GM19395 (cell line): ENCODE results near the gene SMOC2.
"Not testable (repeated sequence)": the region's sequence is repeated elsewhere in the genome, so short reads cannot be mapped to it uniquely, and the experiment has no call there.

ENCODE experiments used
- ATAC-seq: cut with Tn5 transposase; IDR thresholded peaks from one replicate; pipeline ENCODE4 v1.9.1; 2021; ENCODE audit warnings: mild to moderate bottlenecking, moderate library complexity; ENCODE audit not compliant: unreplicated experiment

Gene SMOC2

DNA sequence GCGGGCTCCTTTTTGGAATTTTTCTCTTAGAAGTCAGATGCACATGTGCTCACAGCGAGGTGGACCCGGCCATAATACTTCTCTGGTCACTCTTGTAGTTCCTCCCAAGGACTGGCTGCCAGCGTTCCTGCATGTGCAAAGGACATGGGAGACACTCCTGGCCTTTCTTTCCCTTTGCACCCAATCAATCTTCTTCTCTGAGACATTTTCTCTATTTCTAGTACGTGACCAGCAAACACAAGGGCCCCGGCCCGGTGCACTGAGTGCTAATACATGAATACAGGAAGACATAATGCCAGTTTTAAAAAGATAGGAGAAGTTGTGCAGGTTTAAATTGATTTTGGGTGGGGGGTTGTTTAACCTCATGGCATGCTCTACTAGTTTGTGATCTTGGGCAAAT is 233.6 kb downstream of the SMOC2 start:
- ATAC-seq, result no peak

DNA sequence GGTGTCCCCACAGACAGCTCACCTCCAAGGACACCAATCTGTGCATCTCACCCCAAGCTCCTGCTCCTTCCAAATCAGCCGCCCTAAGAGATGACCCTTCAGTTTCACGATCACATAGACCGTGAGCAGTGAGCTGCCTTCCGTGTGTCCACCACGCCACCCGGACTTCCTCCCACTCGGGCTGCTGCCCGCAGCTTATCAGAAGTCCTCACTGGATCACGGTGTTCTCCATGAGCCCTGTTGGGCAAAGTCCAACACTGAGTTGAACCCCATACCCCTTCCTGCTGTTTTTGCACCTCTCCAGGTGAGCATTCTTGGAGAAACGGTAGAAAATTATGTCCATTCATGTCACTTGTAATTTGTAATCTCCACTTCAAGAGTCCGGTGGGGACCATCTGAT is 234.4 kb downstream of the SMOC2 start:
- ATAC-seq, result no peak

DNA sequence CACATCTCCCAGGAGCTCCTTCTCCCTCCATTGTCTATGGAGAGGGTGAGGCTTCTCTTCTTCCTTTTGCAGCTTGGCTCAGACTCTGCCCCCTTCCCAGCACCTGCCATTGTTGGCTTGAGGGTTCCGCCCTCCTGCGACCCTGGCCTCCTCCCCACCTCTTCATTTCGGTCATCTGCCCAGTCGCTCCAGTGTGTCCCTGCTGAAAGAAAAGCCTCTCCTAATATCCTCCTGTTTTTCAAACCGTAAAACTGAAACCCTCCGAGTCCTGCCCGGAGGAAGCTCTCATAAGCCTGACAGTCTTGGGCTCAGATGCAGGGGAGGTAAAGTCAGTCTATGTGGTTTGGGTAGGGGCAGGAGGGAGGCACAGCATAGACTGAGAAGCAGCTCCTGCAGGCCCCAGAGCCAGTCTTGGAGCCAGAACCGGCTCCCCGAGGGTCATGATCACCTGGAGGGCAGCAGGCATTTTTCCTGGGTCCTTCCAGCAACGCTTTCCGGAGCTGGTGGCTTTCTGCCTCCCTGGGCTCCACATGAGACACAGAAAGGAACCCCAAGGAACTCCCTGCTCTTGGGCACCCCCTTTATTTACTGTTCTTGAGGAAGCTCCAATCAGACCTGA is 235.1 kb downstream of the SMOC2 start:
- ATAC-seq, result no peak

DNA sequence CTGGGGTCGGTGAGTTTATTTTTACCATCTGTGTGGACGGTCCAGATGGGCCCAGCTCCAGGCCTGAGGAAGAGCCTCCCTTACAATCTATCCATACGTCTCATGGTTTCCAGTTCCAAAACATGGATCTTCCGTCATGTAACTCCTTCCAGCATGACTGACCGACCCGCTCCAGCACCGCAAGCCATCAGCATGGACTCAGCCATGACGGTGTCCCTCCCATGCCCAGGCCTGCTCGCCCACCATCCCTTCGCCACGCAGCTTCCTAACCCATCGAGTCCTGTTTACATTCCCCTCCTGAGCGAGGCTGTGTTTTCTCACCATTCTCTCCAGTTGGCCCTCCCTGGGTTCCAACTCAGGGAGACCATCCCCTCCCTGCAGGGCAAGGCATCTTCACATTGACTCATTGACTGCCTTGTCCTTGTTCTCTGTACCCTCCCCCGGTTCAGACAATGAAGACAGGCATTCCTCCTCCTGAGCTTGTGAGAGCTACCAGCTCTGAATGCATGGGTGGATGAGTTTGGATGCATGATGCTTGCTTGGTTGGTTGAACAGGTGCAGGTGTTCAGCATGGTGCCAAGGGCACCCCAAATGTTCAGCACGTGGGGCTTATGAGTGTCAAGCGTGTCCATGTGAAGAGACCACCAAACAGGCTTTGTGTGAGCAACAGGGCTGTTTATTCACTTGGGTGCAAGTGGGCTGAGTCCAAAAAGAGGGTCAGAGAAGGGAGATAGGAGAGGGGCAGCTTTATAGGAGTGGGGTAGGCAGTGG is 235.8 kb downstream of the SMOC2 start:
- ATAC-seq, result no peak

DNA sequence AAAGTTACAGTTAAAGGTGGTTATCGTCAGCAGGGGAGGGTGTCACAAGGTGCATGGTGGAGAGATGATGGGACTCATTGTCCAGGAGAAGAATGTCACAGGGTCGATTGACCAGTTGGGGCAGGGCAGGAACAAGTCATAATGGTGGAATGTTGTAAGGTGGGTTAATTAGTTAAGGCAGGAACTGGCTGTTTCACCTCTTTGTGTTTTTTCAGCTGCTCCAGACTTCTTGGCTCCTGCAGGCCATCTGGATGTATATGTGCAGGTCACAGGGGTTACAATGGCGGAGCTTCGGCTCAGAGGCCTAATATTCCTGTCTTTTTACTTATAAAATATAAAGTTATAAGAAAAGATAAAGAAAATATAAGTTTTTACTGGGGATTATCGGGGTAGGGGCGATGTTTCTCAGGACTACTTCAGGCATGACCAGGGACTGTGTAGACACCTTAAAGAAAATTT is 236.4 kb downstream of the SMOC2 start:
- not testable (repeated sequence) for ATAC-seq

DNA sequence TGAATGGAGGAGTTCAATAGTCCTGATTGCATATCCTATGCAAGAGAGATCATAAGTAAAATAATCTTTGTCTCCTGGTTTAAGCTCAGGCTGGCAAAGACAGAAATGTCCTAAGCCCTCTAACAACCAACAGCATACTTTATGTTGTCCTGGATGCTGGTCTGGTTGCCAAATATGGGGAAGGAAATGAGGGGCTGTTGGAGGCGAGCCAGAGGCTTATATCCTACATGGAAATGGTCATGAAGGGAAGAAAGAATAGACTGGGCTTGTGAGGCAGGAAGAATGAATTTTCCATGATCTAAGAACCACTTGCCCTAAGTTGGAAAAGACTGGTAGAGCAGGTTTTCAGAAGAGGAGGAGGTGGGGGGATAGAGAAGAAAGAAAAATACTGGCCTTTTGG is 237.1 kb downstream of the SMOC2 start:
- no peak for ATAC-seq

DNA sequence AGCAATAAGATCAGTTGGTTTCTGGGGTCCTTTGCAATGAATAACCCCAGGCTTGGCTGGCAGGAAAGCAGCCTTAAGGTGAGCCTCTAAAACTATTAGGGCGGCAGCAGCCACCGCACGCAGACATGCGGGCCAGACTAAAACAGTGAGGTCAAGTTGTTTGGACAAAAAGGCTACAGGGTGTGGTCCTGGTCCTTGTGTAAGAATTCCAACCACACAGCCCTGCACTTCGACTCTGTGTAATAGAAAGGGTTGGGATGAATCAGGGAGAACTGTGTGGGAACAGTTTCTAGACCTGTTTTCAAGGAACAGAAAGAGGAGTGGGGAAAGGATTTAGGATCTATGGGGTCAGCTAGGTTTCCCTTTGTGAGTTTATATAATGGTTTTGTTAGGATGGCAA is 237.6 kb downstream of the SMOC2 start:
- ATAC-seq, result no peak

DNA sequence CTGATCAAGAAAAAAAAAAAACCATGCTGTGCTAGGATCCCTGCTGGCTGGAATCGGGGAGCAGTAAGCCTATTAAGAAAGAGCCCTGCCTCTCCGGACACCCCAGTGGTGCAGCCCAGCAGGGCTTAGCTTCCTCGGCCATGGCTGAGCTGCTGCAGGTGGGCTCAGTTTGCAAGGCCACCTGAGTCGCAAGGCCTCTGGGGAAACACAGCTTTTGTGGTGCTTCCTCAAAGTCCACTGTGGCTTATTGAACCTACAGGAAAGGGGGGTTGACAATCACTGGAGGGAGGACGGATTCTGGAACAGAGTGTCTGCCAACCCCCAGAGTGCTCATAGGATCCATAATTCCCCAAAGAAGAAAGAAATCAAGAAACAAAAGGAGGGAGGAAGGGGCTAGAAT is 240.8 kb downstream of the SMOC2 start:
- ATAC-seq, result no peak

DNA sequence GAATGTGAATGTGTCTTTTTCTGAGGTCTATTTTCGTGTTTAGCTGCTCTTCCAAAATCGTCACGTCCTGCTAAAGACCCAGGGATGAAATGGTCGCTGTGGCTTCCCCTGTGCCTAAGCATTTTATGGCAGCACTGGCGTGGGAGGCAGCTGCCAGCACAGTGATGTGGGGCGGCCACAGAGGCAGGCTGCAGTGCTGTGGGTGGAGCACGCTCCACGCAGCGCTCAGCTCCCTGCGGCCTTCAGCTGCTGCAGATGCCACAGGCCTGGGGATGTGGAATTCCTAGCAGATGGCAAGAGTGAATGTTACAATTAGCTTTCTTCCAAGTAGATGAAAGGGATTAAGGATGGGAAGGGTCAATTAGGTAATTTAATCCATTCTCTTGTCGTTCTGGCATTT is 242.6 kb downstream of the SMOC2 start:
- no peak for ATAC-seq

DNA sequence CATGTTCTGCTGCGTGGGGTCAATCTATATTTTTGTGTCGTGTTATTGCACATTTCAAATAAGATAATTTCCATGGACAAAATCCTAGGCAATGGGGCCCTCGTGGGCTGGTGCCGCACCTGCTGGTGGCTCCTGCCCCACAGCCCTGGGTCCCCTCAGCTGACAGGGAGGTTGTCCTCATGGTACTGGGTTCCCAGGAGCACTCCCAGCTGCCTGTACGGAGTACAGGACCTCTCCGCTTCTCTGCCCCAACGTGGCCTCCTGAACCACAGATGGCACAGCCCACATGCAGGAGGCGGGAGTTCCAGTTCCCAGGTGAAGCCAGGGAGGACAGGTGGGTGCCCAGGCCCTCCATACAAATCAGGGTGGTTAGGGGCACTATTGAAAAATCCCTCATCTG is 243.5 kb downstream of the SMOC2 start:
- no peak for ATAC-seq

DNA sequence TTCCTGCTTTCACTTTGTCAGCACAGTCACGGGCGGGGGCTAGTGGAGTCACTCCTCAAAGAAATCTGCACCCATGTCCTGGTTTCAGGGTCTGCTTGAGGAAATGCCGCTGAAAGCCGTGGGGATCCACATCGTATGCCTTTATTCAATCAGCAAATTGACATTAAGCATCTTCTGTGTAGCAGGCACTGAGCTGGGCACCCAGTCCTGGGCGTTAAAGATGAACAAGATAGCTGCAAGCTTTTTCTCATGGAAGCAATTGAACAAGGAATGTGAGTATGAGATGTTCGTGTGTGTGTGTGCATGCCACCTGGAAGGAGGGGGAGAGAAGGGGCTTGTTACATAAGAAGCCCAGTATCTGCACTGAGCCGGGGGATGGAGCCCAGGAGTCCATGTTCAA is 243.9 kb downstream of the SMOC2 start:
- ATAC-seq, result no peak

DNA sequence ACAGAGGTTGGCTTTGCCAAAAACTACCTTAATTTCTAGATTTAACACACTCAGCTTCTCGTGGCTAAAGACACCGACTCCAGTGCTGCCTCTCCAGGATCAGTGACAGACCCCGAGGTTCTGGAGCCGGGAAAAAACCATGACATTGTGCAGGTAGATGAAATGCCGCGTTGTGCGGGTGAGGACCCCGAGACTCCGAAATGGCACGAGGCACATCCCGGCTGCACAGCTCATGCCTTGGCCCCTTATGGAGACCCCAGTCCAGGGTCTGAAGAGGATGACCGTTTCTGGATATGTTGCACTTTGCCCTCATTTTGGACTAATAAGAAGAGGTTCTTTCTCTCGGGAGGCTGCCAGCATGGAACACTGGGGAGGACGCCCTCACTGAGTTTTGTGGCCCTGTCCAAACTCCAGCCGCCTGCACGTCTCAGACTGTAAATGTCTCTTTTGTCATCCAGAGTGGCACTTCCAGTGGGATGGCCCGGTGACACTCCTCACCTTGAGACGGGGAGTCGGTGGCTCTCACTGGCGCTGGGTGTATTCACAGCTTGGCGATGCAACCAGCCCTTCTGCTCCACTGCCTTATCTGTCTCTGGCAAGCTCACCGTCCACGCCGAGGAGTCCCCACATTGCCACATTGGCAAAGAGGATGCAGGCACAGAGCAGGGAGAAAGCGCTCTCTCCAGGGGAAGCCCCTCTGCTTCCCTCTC is 245.2 kb downstream of the SMOC2 start:
- no peak for ATAC-seq

DNA sequence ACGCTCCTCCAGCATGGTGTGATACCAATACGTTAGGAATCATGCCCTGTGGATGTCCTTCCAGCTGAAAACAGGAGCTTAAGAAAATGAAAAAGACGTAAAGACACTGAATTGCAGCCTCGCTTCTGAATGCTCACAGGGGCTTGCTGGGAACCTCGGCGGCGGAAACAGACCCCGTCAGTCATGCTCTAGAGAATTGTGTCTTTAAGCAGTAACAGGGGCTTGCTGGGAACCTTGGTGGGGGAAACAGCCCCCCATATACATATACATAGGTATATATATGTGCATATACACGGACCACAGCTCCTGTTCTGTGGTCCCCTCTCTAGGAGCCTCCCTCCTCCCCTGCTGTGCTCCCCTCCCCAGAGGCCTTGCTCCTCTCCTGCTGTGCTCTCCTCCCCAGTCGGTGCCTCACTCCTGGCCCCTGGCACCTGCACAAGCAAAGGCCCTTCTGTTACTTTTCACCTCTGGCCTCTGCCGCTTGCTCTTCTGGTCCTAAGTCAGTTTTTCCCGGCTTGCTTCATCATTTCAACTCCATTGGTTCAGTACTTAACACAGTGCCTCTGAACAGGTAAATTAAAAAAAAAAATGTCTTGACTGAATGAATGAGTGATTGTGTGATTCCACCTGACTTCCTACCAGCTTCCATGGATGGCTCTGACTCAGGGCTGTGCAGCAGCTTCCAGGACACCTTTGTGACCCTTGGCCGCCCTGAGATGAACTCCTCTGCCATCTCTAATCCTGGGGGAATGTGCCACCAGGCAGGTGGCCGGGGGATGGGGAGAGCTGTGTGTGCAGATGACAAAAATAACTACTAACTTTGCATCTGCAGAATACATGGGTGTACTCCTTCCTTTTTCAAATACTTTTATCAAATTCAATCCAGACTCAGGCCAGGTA is 246.1 kb downstream of the SMOC2 start:
- ATAC-seq, result no peak

DNA sequence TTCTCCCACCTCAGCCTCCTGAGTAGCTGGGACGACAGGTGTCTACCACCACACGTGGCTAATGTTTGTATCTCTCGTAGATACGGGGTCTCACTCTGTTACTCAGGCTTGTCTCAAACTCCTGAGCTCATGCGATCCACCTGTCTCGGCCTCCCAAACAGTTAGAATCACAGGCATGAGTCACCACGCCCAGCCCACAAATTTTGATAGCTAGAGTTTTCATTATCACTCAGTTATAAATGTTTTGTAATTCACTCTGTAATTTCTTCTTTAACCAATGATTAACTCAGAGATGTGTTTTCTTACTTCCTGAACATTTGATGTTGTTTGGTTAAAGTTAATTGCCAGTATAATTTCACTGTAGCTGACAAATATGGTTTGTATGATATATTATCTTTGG is 249.3 kb downstream of the SMOC2 start:
- ATAC-seq, result no peak

DNA sequence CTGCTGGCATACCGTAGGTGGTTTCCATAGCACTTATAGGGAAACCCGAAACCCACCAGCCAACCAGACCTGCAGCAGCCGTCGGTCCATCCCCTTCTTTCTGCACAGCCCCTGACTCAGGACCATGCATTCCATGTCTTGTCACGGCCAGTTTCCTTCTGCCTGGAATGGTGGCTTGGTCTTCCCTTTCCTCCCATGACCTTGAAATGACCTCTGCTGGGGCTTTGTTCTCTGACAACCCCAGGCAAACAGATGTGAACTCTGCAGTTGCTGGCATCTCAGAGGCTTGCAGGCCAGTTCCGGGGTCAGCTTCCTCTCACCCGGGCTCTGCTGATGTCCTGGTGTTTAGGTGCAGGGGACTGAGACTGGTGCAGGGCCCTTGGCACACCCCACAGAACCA is 250.8 kb downstream of the SMOC2 start:
- no peak for ATAC-seq

DNA sequence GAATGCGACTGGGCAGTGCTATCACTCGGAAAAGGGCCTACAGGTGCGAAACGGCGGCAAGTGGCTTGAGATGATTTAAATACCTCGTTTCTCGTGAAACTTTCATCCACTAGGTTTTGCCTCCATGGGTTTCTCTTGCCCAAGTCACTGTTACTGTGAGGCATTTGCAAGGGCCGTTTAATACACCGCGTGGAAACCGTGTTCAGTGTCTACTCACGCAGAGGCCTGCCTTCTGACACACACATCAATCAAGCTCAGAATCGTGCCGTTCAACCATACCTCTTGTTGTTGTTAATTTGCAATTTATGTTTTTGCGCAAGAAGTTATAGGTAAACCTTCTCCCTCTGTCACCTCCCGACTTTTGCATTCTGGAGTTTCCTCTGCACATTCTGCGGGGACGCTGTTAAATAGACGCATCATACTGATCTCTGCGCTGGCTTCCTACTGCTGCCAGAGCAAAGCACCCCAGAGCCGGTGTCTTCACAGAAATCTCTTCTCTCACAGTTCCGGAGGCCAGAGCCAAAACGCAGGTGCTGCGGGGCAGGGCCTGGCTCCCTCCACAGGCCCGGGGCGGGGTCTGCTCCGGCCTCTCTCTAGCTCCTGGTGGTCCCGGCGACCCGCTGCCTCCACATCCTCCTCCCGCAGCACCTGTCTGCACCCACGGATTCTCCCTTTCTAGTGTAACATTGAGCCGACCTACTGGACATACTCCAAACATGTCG is 251.4 kb downstream of the SMOC2 start:
- no peak for ATAC-seq

DNA sequence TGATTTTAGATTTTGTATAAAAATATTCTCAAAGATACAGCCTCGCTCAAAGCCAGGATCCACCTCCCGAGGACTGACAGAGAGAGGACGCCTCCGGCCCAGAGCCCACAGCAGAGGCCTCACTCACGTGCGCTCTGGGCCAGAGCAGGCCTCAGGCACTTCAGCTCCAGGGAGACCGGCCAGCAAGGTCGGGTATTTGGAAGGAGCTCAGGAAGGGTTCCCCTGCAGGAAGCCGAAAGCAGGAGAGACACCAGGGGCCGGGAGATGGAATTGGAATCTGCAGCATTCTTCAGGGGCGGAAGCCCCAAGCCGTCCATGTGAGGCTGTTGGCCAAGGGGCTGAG is 251.9 kb downstream of the SMOC2 start:
- ATAC-seq, result not testable (repeated sequence)

DNA sequence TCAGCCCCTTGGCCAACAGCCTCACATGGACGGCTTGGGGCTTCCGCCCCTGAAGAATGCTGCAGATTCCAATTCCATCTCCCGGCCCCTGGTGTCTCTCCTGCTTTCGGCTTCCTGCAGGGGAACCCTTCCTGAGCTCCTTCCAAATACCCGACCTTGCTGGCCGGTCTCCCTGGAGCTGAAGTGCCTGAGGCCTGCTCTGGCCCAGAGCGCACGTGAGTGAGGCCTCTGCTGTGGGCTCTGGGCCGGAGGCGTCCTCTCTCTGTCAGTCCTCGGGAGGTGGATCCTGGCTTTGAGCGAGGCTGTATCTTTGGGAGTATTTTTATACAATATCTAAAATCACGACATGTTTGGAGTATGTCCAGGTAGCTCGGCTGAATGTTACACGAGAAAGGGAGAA is 253.8 kb downstream of the SMOC2 start:
- not testable (repeated sequence) for ATAC-seq

DNA sequence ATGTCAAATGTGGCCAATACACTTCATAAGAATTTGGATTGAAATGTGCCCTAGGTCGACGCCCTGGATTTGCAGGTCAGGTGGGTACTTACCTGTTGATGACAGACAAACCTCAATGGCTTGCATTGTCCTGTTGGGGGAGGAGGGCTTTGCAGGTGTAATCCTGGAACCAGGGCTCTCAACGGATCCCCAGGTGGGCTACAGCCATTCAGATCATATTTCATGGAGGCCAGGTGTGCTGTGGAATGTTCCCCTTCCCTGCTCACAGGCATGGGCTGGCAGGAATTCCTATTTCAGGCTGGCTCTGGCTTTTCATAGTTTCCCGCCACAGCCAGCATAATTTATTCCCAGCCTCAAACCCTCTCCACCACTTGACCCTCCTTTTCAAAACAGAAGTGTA is 254.7 kb downstream of the SMOC2 start:
- ATAC-seq, result no peak

DNA sequence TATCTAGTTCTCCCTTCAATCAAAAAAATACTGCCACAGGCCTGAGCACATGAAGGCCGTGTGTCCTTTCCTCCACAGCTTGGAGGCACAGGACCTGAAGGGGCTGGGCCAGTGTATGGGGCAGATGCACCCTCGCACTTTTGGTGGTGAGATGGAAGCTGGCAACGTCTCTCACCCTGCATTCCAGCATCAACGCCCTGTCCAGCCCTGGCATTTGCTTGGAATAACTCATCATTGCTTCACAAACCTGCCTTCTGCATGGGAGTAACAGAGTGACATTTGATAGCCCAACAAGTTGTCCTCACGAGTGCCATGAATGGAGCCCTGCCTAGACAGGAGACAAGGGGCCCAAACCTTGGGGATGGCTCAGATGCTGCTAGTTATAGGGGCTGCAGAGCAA is 257.9 kb downstream of the SMOC2 start:
- no peak for ATAC-seq
